HG03039 (cell line): Measurements from ENCODE around the gene OXA1L.
"Not testable (repeated sequence)": the region's sequence is repeated elsewhere in the genome, so short reads cannot be mapped to it uniquely, and the experiment has no call there.

ENCODE experiments used
- ATAC-seq: cut with Tn5 transposase; IDR thresholded peaks from one replicate; pipeline ENCODE4 v1.9.1; 2021; ENCODE audit warnings: mild to moderate bottlenecking, moderate library complexity; ENCODE audit not compliant: unreplicated experiment

OXA1L gene

DNA sequence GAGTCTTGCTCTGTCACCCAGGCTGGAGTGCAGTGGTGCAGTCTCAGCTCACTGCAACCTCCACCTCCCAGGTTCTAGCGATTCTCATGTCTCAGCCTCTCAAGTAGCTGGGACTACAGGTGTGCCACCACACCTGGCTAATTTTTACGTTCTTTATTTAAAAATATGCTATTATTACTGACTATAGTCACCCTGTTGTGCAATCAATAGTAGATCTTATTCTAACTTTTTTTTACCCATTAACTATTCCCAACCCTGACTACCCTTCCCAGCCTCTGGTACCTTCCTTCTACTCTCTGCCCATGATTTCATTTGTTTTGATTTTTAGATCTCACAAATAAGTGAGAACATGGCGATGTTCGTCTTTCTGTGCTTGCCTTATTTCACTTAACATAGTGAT is 2.5 kb downstream of the OXA1L start:
- ATAC-seq, result no peak

DNA sequence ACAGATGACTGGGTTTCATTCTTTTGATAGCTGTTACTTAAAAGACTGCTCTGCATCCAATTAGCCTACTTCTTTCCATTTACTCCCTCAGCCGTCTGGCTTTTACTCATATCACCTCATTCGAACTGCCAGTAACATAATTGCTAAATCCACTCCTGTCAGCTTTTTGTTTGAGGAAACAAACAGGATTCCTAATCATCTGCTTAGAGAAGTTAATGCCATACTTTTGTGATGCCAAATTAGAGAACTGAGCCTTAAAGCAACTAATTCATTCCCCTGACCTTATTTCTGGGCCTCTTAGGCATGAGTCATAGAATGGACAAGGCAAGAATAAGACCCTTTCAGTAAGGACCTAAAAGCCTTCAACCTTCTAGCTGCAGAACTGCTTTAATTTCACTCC is 2.9 kb downstream of the OXA1L start:
- no peak for ATAC-seq

DNA sequence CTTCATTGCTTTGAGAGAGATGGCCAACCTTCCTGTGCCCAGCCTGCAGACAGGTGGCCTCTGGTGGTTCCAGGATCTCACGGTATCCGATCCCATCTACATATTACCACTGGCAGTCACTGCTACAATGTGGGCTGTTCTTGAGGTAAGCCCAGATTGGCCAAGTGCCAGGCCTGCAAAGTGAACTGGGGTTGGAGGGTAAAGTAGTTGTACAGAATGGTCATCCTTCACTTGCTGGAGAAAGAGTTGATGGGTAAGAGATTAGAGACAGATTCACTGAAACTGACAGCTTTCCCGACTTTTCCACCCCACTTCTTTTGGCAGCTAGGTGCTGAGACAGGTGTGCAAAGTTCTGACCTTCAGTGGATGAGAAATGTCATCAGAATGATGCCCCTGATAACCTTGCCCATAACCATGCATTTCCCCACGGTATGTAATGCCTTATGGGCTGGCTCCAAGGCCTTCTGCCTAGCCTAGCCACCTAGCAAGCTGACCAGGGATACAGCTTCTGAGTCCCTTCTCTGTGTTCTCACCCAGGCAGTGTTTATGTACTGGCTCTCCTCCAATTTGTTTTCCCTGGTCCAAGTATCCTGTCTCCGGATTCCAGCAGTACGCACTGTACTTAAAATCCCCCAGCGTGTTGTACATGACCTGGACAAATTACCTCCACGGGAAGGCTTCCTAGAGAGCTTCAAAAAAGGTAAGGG is 4.1 kb downstream of the OXA1L start:
- no peak for ATAC-seq

DNA sequence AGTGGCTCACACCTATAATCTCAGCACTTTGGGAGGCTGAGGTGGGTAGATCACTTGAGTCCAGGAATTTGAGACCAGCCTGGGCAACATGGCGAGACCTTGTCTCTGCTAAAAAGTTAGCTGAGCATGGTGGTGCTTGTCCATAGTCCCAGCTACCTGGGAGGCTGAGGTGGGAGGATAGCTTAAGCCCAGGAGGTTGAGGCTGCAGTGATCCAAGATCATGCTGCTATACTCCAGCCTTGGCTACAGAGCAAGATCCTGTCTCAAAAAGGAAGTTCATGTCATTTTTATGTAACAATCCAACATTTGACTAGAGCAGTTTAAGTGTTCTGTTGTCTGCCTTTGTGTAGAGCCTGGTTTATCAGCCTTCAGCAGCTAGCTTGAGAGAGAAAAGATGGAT is 6.2 kb downstream of the OXA1L start:
- no peak for ATAC-seq

DNA sequence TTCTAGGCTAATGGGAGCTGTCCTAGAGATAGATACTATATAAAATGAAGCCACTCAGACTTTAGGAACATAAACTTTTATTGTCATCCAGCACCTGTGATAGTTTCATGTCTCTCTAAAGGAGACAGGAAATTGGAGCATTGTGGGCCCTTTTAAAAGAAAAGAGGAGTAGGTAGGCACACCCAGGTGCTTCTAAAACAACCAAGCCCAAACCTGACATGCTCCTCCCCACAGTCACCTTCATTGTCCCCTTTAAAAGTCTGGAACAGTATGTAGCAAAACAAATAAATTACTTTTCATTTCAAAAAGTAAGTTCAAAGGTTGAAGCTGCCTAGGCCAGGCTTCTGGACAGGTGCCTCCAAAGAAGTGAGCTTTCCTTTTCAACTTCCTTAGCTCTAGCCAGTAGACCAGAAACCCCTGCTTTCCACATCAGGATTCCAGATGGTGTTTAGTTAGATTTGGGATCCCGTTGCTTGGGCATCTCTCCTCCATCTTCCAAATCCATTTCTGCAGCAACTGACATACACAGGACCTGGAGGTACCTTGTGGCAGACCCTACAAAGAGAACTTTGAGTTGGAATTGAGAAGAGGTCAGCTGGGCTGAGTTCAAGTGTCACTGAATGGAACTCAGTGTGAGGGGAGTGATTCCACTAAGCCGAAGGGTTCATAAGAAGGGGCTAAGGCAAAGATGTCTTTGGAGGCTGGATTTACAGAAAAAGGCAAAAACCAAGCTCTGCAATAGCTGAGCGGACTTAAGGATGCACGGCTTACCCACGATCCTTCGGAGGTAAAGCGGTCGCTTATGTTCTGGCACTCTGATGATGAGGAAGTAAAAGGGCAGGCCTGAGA is 6.9 kb downstream of the OXA1L start:
- ATAC-seq, result no peak

DNA sequence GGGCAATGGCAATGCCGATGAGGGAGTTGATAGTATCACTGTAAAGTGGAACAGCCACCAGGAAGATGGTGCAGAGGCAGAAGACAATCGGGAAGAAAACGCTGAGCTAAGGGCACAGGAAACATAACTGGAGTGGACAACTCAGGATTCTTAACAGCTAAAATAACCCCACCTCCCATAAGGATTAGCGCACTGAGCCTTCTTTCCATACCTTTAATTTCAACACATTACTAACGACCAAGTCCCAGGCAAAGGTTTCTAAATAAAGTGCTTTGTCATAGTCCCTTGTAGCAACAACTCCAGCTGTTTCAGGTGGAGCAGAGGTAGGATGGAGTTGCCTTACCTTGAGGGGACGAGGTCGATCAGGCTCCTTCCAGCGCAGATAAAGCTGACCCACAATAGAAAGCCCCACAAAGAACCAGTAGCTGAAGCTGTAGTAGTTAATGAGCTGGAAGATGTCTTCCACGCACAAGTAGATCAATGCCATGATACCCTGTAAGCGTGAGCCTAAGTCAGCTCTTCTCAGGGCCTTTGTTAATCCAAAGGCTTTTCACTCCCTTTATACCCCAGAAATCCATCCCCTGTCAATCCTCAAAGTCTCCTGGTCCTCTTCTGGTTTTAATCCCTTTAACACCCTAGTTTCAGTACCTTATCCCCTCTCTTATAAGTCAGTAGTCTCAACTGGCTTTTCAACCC is 7.7 kb downstream of the OXA1L start:
- no peak for ATAC-seq

DNA sequence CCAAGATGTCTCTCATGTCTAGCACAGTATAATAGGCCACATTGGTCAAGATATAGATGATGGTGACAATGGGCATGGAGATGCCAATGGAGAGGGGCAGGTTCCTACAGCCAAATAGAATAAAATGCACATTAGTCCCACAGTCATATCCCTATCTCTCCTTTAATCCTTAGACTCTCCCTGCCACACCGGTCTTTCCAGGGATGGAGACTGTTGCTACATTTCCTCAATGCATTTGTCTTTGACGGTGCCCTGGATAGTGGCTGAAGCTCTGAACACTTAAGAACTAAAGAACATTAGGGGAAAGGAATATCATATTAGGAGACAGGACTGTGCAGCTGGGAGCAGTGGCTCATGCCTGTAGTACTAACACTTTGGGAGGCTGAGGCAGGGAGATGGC is 9.7 kb downstream of the OXA1L start:
- ATAC-seq, result no peak

DNA sequence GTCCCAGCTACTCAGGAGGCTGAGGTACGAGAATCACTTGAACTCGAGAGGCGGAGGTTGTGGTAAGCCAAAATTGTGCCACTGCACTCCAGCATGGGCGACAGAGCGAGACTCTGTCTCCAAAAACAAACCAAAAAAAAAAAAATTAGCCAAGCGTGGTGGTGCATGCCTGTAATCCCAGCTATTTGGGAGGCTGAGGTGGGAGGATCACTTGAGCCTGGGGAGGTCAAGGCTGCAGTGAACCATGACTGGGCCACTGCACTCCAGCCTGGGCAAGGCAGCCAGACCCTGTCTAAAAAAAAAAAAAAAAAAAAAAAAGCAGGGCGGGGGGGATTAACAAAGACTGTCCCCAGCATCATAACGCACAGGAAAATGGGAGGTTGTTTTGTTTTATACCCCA is 10.4 kb downstream of the OXA1L start:
- ATAC-seq, result not testable (repeated sequence)

DNA sequence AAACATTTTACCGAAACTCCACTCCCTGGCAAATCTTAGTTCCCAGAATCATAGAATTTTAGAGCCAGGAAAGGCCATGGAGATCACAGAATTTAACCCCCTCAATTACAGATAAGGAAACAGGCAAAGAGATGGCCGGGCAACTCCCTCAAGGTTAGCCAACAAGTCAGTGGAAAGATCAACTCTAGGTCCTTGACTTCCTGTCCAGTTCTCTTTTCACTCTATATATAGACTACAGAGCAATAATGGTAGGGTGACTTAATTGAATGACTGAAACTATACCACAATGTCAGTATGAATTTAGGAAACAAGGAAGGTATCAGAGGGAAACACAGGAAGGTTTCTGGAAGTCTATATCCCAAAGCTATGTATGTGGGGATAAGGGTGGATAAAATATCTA is 11.6 kb downstream of the OXA1L start:
- ATAC-seq, result no peak

DNA sequence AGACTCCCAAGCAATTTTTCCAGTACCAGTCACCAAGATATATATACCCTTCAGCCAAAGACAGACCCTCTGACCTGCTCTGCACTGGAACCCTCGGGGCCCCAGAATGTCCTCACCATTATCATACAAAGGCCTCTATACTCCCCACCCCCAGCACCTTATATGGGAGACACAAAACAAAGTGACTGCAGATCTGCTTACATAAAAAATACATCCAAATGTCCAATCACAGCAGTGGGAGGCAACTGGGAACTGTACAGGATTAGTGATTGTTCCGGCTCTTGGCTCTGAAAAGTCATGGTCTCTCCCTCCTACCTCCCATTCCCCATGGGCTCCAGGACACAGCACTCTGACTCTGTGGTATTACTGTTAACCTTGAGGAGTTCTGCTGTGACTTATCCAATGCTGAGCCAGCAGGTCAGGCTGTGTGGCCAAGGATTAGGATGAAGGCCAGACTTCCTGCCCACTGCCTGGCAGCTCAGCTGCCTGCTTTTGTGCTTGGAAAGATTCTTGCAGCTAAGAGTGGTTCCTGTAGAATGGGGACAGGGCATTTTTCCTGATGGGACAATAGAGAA is 13.7 kb downstream of the OXA1L start:
- ATAC-seq, result no peak

DNA sequence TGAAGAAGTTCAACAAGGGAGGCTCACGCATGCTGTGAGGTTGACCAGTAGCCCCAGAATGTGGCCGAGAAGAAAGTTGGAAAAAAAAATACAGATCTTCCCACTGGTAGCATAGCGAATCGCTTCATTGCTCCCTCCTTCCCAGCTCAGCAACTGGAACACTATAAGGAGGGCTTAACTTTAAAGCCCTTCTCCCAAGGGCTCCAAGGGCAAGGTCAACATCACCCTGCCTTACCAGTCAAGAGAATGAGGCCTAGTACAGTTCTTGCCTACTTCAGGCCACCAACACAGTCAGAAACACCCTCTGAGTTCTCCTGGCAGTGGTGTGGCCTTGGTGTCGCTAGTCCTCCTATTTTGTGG is 14.4 kb downstream of the OXA1L start:
- no peak for ATAC-seq

DNA sequence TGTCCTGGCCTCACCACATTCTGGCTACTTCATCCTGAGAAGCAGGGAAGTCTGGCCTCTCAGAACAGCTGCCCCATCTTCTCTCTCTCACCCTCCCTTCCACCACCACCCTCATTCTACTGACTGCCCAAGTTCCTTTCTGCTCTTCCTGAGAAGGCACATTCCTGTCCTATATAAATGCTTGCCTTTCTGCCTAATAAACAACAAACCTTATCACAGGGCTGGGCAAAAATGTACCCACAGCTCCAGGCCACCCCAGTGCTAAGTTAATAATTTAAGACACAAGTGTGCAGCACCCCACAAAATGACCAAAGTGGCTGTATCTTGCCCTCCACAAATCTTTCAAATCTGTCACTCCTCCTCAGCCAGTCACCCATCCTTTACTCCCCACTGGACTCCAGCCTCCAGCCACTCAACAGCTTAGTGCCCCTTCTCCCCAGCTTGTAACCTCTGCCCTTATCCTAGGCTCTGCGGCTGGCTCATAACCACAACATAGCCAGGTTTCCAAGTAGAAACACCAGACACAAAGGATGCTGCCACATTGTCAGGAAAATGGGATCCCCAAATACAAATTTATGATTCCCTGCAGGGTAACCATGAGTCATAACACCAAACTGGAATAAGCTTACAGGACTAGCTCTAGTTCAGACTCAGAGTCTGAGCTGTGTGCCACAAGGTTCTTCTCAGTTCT is 15.0 kb downstream of the OXA1L start:
- no peak for ATAC-seq

DNA sequence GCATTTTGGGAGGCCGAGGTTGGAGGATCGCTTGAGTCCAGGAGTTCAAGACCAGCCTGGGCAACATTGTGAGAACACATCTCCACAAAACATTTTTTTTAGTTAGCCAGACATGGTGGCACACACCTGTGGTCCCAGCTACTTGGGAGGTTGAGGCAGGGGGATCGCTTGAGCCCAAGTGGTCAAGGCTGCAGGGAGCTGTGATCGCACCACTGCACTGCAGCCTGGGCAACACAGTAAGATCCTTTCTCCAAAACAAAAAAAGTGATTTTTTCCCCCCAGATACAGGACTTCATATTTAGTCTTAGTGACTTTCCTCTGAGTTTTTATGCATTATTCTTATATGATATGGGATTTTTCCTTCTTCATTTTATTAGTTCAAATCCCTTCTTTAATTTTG is 20.2 kb downstream of the OXA1L start:
- no peak for ATAC-seq

DNA sequence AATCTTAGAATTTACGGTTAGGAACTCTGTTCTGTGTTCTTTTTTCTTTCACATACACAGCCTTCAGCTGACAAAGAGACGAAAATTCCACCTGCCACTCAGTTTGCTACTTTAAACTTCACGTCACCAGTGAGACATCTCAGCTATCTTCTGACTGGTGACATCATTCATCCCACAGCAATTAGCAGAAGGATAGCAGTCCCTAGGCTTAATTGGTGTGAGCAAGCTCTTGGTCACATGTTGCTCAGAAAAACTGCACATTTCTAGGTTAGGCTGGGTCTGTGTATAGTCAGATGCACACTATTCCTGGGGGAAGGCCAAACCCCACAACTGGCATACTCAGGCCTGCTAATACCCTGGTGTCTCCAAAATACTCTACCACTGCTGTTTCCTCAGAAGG is 24.8 kb downstream of the OXA1L start:
- no peak for ATAC-seq

DNA sequence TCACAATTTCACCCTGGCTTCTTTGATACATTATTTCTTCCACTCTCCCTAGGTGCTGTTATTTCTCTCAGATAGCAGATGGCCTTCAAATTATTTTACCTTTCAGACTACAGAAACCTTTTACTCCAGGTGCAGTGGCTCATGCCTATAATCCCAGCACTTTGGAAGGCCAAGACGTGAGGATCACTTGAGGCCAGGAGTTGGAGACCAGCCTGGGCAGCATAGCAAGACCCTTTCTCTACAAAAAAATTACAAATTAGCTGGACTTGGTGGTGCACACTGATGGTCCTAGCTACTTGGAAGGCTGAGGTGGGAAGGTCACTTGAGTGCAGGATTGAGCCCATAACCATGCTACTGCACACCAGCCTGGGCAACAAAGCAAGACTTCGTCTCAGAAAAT is 25.7 kb downstream of the OXA1L start:
- ATAC-seq, result no peak

DNA sequence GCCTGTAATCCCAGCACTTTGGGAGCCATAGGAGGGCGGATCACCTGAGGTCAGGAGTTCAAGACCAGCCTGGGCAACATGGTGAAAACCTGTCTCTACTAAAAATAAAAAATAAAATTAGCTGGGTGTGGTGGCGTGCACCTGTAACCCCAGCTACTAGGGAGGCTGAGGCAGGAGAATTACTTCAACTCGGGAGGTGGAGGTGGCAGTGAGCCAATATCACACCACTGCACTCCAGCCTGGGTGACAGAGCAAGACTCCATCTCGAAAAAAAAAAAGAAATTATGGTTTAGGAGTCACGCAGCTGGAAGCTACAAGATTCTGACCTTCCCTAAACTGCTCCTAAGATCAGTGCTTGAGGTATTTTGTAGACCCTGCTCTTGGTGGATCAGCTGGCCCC is 27.1 kb downstream of the OXA1L start:
- ATAC-seq, result not testable (repeated sequence)

DNA sequence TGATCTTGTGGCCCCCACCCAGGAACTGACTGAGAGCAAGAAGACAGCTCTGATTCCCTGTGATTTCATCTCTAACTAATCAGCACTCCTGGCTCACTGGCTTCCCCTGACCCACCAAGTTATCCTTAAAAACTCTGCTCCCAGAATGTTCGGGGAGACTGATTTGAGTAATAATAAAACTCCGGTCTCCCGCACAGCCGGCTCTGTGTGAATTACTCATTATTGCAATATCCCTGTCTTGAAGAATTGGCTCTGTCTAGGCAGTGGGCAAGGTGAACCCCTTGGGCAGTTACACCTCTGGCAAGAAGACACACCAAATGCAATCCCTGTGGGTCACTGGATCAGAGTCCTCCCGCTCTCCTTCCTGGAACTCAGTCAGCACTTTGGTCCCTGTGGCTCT is 27.5 kb downstream of the OXA1L start:
- ATAC-seq, result no peak

DNA sequence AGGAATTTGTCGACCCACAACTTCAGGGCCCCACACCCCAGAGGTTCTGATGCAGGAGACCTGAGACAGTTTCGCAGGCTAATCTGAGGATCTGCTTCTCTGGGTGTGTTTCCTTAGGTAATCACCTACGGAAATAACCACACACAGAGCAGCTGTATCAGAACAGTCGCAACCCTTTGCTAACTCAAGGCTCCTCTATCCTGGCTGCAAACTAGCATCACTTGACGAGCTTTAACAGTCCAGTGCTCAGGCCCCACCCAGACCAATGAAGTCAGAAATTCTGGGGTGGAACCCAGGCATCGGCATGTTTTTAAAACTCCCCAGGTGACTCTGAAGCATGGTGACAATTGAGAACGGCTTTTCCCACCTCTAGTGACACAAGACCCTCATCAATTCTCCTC is 28.1 kb downstream of the OXA1L start:
- ATAC-seq, result peak; percentile 52

DNA sequence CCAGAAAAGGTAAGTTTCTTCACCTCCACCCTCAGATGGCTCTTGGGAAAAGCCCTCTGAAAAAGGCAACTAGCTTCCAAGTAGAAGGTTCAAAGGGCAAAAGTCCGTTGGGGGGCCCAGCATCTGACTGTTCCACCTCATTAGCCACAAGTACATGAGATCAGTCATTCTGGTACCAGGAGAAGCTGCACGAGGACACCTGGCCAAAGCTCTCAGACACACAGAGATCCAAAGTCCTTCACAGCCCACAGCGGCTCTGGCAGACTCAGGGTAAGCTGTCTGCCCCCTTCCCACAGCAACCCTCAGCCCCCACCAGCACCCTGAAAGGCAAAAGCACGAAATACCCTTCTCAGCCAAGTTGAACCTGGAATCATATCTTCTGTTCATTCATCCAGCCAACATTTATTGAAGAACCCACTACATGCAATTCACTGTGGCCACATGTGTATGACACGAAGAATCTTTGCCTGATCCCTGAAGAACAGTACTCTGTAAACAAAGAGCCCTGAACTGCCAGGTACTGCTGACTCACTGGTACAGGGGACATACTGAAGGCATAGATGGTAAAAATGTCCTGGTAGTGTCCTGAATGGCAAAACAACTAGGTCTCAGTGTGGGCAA is 29.7 kb downstream of the OXA1L start:
- peak; percentile 41 for ATAC-seq
